Measurements from ENCODE around the gene MYO5B.

DNA sequence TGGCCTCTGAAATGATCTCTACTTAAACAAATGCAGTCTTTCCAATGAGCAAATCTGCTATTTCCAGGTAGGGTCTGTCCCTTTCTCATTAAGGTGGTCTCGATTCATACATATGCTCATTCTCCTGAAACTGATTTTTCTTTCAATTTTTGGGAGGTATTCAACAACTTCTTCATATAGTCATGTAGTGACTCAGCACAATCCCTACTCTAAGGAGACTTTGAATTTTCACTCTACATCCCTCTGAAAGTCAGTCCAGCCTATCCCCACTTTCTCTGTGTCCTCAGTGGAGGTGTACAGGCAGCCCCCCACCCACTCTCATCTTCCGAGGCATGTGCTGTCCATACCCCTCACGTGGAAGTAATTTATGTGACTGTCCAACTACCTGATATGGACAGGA lies 281.7 kb downstream of the MYO5B start:
- TF ChIP-seq, protein P1, sequence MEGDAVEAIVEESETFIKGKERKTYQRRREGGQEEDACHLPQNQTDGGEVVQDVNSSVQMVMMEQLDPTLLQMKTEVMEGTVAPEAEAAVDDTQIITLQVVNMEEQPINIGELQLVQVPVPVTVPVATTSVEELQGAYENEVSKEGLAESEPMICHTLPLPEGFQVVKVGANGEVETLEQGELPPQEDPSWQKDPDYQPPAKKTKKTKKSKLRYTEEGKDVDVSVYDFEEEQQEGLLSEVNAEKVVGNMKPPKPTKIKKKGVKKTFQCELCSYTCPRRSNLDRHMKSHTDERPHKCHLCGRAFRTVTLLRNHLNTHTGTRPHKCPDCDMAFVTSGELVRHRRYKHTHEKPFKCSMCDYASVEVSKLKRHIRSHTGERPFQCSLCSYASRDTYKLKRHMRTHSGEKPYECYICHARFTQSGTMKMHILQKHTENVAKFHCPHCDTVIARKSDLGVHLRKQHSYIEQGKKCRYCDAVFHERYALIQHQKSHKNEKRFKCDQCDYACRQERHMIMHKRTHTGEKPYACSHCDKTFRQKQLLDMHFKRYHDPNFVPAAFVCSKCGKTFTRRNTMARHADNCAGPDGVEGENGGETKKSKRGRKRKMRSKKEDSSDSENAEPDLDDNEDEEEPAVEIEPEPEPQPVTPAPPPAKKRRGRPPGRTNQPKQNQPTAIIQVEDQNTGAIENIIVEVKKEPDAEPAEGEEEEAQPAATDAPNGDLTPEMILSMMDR (conservative IDR thresholded peaks at IDR 0.05 in 1 of 2, IDR thresholded peaks at IDR 0.05 in 1 of 2; ENCODE audit: extremely low read depth in 1 of 2, insufficient read depth in 1 of 2, low read depth in 1 of 2, low read length in 2 of 2), result no peak
- TF ChIP-seq EZH2 (IDR thresholded peaks at IDR 0.05; ENCODE audit: borderline replicate concordance, low read length), result no peak

Data from mammary epithelial cell (primary cell).